PC-9 (cell line): ENCODE measurements around the gene COIL.

Experiments used
- EZH2 ChIP-seq: fragments of 200-600 bp; sonication (generic); IDR thresholded peaks from 2 replicates; pipeline ENCODE4 v1.8.0; 2017; ENCODE audit warnings: antibody characterized with exemption, low read depth
- TF ChIP-seq, protein P1 (sequence below): fragments of 200-600 bp; sonication (generic); conservative IDR thresholded peaks from 2 replicates; pipeline ENCODE4 v1.6.1; 2017; ENCODE audit warnings: mixed run types, antibody characterized with exemption, mild to moderate bottlenecking, moderate library complexity

GRCh38 chr17:56935461-56935860, 25.4 kb downstream of the COIL start:
- TF ChIP-seq EZH2: no peak
- TF ChIP-seq, protein P1, sequence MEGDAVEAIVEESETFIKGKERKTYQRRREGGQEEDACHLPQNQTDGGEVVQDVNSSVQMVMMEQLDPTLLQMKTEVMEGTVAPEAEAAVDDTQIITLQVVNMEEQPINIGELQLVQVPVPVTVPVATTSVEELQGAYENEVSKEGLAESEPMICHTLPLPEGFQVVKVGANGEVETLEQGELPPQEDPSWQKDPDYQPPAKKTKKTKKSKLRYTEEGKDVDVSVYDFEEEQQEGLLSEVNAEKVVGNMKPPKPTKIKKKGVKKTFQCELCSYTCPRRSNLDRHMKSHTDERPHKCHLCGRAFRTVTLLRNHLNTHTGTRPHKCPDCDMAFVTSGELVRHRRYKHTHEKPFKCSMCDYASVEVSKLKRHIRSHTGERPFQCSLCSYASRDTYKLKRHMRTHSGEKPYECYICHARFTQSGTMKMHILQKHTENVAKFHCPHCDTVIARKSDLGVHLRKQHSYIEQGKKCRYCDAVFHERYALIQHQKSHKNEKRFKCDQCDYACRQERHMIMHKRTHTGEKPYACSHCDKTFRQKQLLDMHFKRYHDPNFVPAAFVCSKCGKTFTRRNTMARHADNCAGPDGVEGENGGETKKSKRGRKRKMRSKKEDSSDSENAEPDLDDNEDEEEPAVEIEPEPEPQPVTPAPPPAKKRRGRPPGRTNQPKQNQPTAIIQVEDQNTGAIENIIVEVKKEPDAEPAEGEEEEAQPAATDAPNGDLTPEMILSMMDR: no peak
